Progenitor cell of endocrine pancreas (in vitro differentiated cells): ENCODE data around the gene DMAC2. TPM values are rescaled to one million over a fixed set of nuclear protein-coding genes. Genes with fewer than 3 reads are reported as not detected.

Experiments
- DNase-seq: peaks from one replicate; pipeline ENCODE4 v3.0.0; 2021; ENCODE audit warnings: low spot score; ENCODE audit not compliant: unreplicated experiment
- H3K27ac Mint-ChIP-seq: 2 replicates; pipeline ENCODE4 v1.8.0; 2021; ENCODE audit warnings: mild to moderate bottlenecking, moderate library complexity, mixed read lengths
- H3K27me3 Mint-ChIP-seq: 2 replicates; pipeline ENCODE4 v1.8.0; 2021; ENCODE audit warnings: mixed read lengths
- H3K36me3 Mint-ChIP-seq: 2 replicates; pipeline ENCODE4 v1.8.0; 2022; ENCODE audit warnings: mixed read lengths; ENCODE audit not compliant: insufficient read depth
- H3K4me1 Mint-ChIP-seq: 2 replicates; pipeline ENCODE4 v1.8.0; 2021; ENCODE audit warnings: low read depth, mixed read lengths
- H3K4me3 Mint-ChIP-seq: 2 replicates; pipeline ENCODE4 v1.8.0; 2021; ENCODE audit warnings: low read depth, mild to moderate bottlenecking, moderate library complexity, mixed read lengths
- H3K9me3 Mint-ChIP-seq: 2 replicates; pipeline ENCODE4 v1.8.0; 2021; ENCODE audit warnings: low read depth, mixed read lengths
- total RNA-seq: library from RNA; stranded (reverse); gene quantifications from 2 replicates; pipeline ENCODE4 v1.2.1, GENCODE V29; 2021
- TF ChIP-seq, protein P1 (sequence below): fragments of 200-600 bp; sonication (generic); IDR thresholded peaks from one replicate; pipeline ENCODE4 v1.5.0; 2021; ENCODE audit warnings: antibody characterized with exemption, mild to moderate bottlenecking; ENCODE audit not compliant: unreplicated experiment

The DMAC2 gene
- total RNA-seq, 1 donor from 2014 or later, result 54.1 TPM

DNA sequence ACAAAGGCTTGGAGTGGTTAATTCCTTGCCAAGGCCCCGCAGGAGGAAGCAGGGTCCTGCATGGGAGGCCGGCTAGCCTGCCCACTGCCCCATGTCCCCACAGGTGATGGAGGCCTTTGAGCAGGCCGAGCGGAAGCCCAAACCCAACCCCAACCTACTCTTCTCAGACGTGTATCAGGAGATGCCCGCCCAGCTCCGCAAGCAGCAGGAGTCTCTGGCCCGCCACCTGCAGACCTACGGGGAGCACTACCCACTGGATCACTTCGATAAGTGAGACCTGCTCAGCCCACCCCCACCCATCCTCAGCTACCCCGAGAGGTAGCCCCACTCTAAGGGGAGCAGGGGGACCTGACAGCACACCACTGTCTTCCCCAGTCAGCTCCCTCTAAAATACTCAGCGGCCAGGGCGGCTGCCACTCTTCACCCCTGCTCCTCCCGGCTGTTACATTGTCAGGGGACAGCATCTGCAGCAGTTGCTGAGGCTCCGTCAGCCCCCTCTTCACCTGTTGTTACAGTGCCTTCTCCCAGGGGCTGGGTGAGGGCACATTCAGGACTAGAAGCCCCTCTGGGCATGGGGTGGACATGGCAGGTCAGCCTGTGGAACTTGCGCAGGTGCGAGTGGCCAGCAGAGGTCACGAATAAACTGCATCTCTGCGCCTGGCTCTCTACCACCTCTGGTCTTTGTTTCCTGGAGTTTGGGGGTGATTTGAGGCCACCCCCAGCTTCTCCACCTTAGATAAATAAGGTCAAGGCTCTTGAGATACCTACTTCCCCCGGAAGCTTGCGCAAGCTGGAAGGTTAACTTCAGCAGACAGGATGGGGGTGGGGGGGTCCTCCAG, 15.2 kb downstream of the DMAC2 start:
- Mint-ChIP-seq H3K27ac (no peak overlapping the region), H3K9me3 (no peaks in the 10 kb centered on the region), H3K36me3 (peaks cover 5% of the 10 kb centered on the region), H3K4me1 (peaks cover 10% of the 10 kb centered on the region), H3K4me3 (no peak overlapping the region), H3K27me3 (no peaks in the 10 kb centered on the region)
- DNase-seq, result no peak
- TF ChIP-seq, protein P1, sequence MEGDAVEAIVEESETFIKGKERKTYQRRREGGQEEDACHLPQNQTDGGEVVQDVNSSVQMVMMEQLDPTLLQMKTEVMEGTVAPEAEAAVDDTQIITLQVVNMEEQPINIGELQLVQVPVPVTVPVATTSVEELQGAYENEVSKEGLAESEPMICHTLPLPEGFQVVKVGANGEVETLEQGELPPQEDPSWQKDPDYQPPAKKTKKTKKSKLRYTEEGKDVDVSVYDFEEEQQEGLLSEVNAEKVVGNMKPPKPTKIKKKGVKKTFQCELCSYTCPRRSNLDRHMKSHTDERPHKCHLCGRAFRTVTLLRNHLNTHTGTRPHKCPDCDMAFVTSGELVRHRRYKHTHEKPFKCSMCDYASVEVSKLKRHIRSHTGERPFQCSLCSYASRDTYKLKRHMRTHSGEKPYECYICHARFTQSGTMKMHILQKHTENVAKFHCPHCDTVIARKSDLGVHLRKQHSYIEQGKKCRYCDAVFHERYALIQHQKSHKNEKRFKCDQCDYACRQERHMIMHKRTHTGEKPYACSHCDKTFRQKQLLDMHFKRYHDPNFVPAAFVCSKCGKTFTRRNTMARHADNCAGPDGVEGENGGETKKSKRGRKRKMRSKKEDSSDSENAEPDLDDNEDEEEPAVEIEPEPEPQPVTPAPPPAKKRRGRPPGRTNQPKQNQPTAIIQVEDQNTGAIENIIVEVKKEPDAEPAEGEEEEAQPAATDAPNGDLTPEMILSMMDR, result no peak

DNA sequence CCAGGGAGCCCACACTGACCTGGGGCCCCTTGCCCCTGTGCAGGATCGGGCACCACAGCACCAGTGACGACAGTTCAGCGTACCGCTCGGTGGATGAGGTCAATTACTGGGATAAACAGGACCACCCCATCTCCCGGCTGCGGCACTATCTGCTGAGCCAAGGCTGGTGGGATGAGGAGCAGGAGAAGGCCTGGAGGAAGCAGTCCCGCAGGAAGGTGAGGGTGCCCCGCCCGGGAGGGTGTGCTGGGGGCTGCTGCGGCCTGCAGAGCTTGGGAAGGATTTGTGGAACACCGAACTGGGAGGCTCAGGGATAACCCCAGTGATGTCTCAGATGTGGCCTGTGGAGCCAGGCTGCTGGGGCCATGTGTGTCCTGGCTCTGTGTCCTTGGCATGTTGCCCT, 16.8 kb downstream of the DMAC2 start:
- peaks cover 11% of the 10 kb centered on the region for H3K36me3 Mint-ChIP-seq
- DNase-seq, result no peak
- H3K9me3 Mint-ChIP-seq, result no peaks in the 10 kb centered on the region
- no peaks in the 10 kb centered on the region for H3K27me3 Mint-ChIP-seq
- H3K4me3 Mint-ChIP-seq, result no peak overlapping the region
- TF ChIP-seq, protein P1, result no peak
- peaks cover 8% of the 10 kb centered on the region for H3K4me1 Mint-ChIP-seq
- H3K27ac Mint-ChIP-seq, result no peak overlapping the region

DNA sequence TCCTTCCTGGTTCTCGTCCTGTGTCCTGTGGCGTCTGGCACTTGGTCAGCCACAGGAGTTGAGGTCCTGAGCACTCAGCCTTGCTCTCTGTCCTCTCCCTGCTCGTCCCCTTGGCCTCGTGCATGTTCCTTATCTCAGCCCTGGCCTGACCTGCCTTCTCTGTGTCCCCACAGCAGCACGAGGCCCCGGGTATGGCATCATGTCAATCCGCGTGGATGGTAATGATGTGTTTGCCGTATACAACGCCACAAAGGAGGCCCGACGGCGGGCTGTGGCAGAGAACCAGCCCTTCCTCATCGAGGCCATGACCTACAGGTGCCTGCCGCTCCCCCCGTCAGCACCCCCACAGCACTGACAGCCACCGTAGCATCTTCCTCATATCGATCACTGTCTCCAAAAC, 17.3 kb downstream of the DMAC2 start:
- Mint-ChIP-seq H3K4me1 (peaks cover 4% of the 10 kb centered on the region), H3K27ac (no peak overlapping the region), H3K36me3 (peaks cover 11% of the 10 kb centered on the region), H3K9me3 (no peaks in the 10 kb centered on the region), H3K27me3 (no peaks in the 10 kb centered on the region), H3K4me3 (no peak overlapping the region)
- DNase-seq, result no peak
- TF ChIP-seq, protein P1, result no peak

DNA sequence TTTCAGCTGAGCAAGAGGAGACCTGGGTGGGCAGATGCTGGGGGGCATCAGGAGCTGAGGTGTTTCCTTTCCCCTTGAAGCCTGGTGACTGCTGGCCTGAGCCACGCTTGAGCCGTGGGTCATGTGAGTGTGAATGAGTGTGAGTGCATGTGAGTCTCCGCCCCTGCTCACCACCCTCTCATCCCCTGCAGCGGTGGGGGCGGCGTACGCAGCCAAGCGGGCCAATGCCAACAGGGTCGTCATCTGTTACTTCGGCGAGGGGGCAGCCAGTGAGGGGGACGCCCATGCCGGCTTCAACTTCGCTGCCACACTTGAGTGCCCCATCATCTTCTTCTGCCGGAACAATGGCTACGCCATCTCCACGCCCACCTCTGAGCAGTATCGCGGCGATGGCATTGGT, 17.7 kb downstream of the DMAC2 start:
- Mint-ChIP-seq H3K9me3 (no peaks in the 10 kb centered on the region), H3K4me3 (no peak overlapping the region), H3K36me3 (peaks cover 11% of the 10 kb centered on the region), H3K27ac (peak overlapping the region; percentile 67), H3K4me1 (peaks cover 2% of the 10 kb centered on the region), H3K27me3 (no peaks in the 10 kb centered on the region)
- DNase-seq, result no peak
- TF ChIP-seq, protein P1, result no peak

DNA sequence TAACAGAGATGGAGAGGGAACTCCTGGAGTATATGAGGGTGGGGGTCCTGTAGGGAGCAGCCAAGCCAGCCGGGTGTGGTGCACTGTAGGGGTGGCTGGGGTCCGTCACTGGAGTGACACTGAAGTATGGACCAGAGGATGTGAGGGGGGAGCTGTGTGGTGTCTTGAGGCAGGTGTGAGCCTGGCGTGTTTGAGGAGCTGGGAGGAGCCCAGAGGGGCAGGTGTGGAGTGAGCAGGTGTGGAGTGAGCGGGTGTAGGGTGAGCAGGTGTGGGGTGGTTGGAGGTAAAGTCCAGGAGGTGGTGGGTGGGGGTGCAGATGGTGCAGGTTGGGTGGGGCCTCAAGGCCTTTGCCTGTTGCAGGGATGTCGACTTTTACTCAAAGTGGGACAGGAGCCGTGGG, 18.4 kb downstream of the DMAC2 start:
- no peaks in the 10 kb centered on the region for H3K9me3 Mint-ChIP-seq
- TF ChIP-seq, protein P1, result no peak
- H3K4me3 Mint-ChIP-seq, result no peak overlapping the region
- DNase-seq, result no peak
- no peaks in the 10 kb centered on the region for H3K27me3 Mint-ChIP-seq
- no peak overlapping the region for H3K27ac Mint-ChIP-seq
- peaks cover 11% of the 10 kb centered on the region for H3K36me3 Mint-ChIP-seq
- no peaks in the 10 kb centered on the region for H3K4me1 Mint-ChIP-seq
